K562 (cell line): ENCODE data around the gene TSPOAP1. TPM values are rescaled to one million over a fixed set of nuclear protein-coding genes. Genes with fewer than 3 reads are reported as not detected.

Experiments used
- BRCA1 ChIP-seq, 2 experiments: fragments of 450-650 bp in 1 of 2; sonication (generic) in 1 of 2; formaldehyde crosslinking in 1 of 2; IDR thresholded peaks; 2 replicates each; pipeline versions ENCODE4 v1.5.0 to v1.6.1; 2017 to 2020; ENCODE audit warnings: mild to moderate bottlenecking in 1 of 2, missing genetic modification reagents in 1 of 2
- CBFA2T3 ChIP-seq: fragments of 450-650 bp; IDR thresholded peaks from 2 replicates; pipeline ENCODE4 v1.6.1; 2017
- CC2D1A ChIP-seq: fragments of 450-650 bp; IDR thresholded peaks from 2 replicates; pipeline ENCODE4 v1.6.1; 2017; ENCODE audit warnings: mild to moderate bottlenecking
- E2F6 ChIP-seq, 2 experiments: IDR thresholded peaks; 2 replicates each; pipeline ENCODE4 v1.6.1; 2011; ENCODE audit warnings: borderline replicate concordance in 1 of 2, control low read depth in 1 of 2, low read depth in 1 of 2, low read length in 1 of 2, mild to moderate bottlenecking in 1 of 2, mixed read lengths in 1 of 2, moderate library complexity in 1 of 2; ENCODE audit not compliant: insufficient read depth in 1 of 2, insufficient read length in 1 of 2, poor library complexity in 1 of 2, severe bottlenecking in 1 of 2; ENCODE audit errors: extremely low read depth in 1 of 2
- GTF3C2 ChIP-seq: IDR thresholded peaks from 3 replicates; pipeline ENCODE4 v1.6.1; 2011; ENCODE audit warnings: borderline replicate concordance, mild to moderate bottlenecking, moderate library complexity; ENCODE audit not compliant: insufficient read length; ENCODE audit errors: extremely low read depth
- KDM2B ChIP-seq: fragments of 250-450 bp; sonication (Bioruptor Pico); IDR thresholded peaks from 2 replicates; pipeline ENCODE4 v1.8.0; 2021; ENCODE audit warnings: mild to moderate bottlenecking, moderate library complexity
- KLF1 ChIP-seq: fragments of 450-650 bp; IDR thresholded peaks from 2 replicates; pipeline ENCODE4 v1.6.1; 2016; ENCODE audit warnings: missing genetic modification characterization, missing compliant biosample characterization
- KLF10 ChIP-seq: fragments of 250-450 bp; sonication (Bioruptor Pico); IDR thresholded peaks from 2 replicates; pipeline ENCODE4 v1.6.1; 2021; ENCODE audit warnings: matching md5 sums
- NFATC3 ChIP-seq: fragments of 450-650 bp; IDR thresholded peaks from 2 replicates; pipeline ENCODE4 v1.6.1; 2017; ENCODE audit warnings: mild to moderate bottlenecking
- PML ChIP-seq: IDR thresholded peaks from 2 replicates; pipeline ENCODE4 v1.6.1; 2012; ENCODE audit warnings: low read length, inconsistent platforms
- PURB ChIP-seq: sonication (generic); formaldehyde crosslinking; IDR thresholded peaks from 2 replicates; pipeline ENCODE4 v1.9.0; 2021; ENCODE audit warnings: low read depth, mild to moderate bottlenecking, missing genetic modification reagents
- RBM25 ChIP-seq: fragments of 200-400 bp; formaldehyde crosslinking; IDR thresholded peaks from 2 replicates; pipeline ENCODE4 v1.6.1; 2018; ENCODE audit warnings: low read length, low read depth, moderate library complexity; ENCODE audit not compliant: severe bottlenecking
- SIN3B ChIP-seq: fragments of 450-650 bp; IDR thresholded peaks from 2 replicates; pipeline ENCODE4 v1.6.1; 2017; ENCODE audit warnings: low read depth, mild to moderate bottlenecking, moderate library complexity
- SPI1 ChIP-seq: IDR thresholded peaks from 2 replicates; pipeline ENCODE4 v1.6.1; 2011; ENCODE audit warnings: low read depth, low read length, control low read depth, borderline replicate concordance
- SRSF9 ChIP-seq: fragments of 200-400 bp; formaldehyde crosslinking; IDR thresholded peaks from 2 replicates; pipeline ENCODE4 v1.6.1; 2017; ENCODE audit warnings: low read depth, low read length, borderline replicate concordance
- TCF3 ChIP-seq: sonication (generic); formaldehyde crosslinking; IDR thresholded peaks from 2 replicates; pipeline ENCODE4 v1.4.0; 2020; ENCODE audit warnings: mild to moderate bottlenecking, missing genetic modification reagents
- XRCC4 ChIP-seq: IDR thresholded peaks from one replicate; pipeline ENCODE4 v1.6.1; 2011; ENCODE audit not compliant: insufficient read depth, insufficient read length; ENCODE audit errors: extremely low read depth
- ZEB2 ChIP-seq: fragments of 450-650 bp; IDR thresholded peaks from 2 replicates; pipeline ENCODE4 v1.6.1; 2016
- ZFP91 ChIP-seq: sonication (generic); formaldehyde crosslinking; IDR thresholded peaks from 2 replicates; pipeline ENCODE4 v1.8.0; 2022; ENCODE audit warnings: mild to moderate bottlenecking, missing genetic modification reagents
- ZNF280B ChIP-seq: fragments of 250-450 bp; sonication (Bioruptor Pico); IDR thresholded peaks from 2 replicates; pipeline ENCODE4 v1.5.1; 2021; ENCODE audit warnings: mild to moderate bottlenecking
- polyA plus RNA-seq, 8 experiments: library from polyadenylated mRNA; depleted of rRNA in 4 of 8; stranded (reverse) in 5 of 8; unstranded in 3 of 8; fragments of >200 nt; fragmentation: Nextera tagmentation in 2 of 8; fragmentation: Illumina TruSeq in 1 of 8; extraction: Ambion mirVana in 2 of 8; extraction: Trizol in 1 of 8; gene quantifications; 2 replicates each; pipeline versions ENCODE4 v1.2.1 to v1.2.3, GENCODE V29; 2011 to 2014; ENCODE audit warnings: inconsistent platforms in 1 of 8, missing spikeins in 1 of 8
- total RNA-seq, 7 experiments: library from RNA; depleted of rRNA in 6 of 7; stranded (reverse); fragments of >200 nt in 6 of 7; fragmentation: Illumina TruSeq in 2 of 7; extraction: Trizol in 2 of 7; gene quantifications; 2 replicates each; pipeline versions ENCODE4 v1.2.1 to v1.2.3, GENCODE V29; 2011 to 2021; ENCODE audit warnings: low replicate concordance in 1 of 7
- TF ChIP-seq, protein P1 (sequence below): sonication (generic); formaldehyde crosslinking; IDR thresholded peaks from 2 replicates; pipeline ENCODE4 v1.8.1; 2022; ENCODE audit warnings: missing genetic modification reagents

The TSPOAP1 gene
- total and polyA plus RNA-seq, 9 of the 15 experiments (the other 6 are each of a cell fraction or from before 2014, with no cell fraction given): 0.87 to 3.9 (median 1.8) TPM; not detected in 2

- no peak for TF ChIP-seq KDM2B (CRISPR knock-in tag)
- TF ChIP-seq CC2D1A: no peak; the same call in 1 of the 2 replicates
- no peak for TF ChIP-seq PURB
- TF ChIP-seq KLF1 (tag): no peak
- TF ChIP-seq KLF10 (CRISPR knock-in tag): no peak
- TF ChIP-seq SRSF9: no peak
- no peak for TF ChIP-seq ZEB2
- no peak for TF ChIP-seq NFATC3
- no peak for TF ChIP-seq ZNF280B
- TF ChIP-seq XRCC4: no peak
- TF ChIP-seq TCF3 (CRISPR knock-in tag): peak; percentile 37; the same call in 1 of the 2 replicates
- TF ChIP-seq E2F6 (IDR thresholded peaks at IDR 0.05; ENCODE audit: borderline replicate concordance in 1 of 2, extremely low read depth in 1 of 2, insufficient read depth in 1 of 2, insufficient read length in 1 of 2, low read depth in 1 of 2, low read length in 1 of 2, poor library complexity in 1 of 2, severe bottlenecking in 1 of 2): no peak
- peak; percentile 53 for TF ChIP-seq CBFA2T3
- TF ChIP-seq ZFP91 (CRISPR knock-in tag): peak; percentile 90
- no peak for TF ChIP-seq GTF3C2
- TF ChIP-seq SPI1: peak; percentile 74; the same call in 1 of the 2 replicates
- TF ChIP-seq BRCA1 (IDR thresholded peaks at IDR 0.05): no peak
- TF ChIP-seq BRCA1 (CRISPR knock-in tag; IDR thresholded peaks at IDR 0.05): no peak
- TF ChIP-seq SIN3B: no peak
- no peak for TF ChIP-seq PML
- TF ChIP-seq RBM25: no peak
- TF ChIP-seq, protein P1, sequence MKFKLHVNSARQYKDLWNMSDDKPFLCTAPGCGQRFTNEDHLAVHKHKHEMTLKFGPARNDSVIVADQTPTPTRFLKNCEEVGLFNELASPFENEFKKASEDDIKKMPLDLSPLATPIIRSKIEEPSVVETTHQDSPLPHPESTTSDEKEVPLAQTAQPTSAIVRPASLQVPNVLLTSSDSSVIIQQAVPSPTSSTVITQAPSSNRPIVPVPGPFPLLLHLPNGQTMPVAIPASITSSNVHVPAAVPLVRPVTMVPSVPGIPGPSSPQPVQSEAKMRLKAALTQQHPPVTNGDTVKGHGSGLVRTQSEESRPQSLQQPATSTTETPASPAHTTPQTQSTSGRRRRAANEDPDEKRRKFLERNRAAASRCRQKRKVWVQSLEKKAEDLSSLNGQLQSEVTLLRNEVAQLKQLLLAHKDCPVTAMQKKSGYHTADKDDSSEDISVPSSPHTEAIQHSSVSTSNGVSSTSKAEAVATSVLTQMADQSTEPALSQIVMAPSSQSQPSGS: no peak
Measured at GRCh38 chr17:58333736-58334207, 5.2 kb upstream of the TSPOAP1 start (continued).
